ENCODE results near the gene ZFAND2B.
A peak's percentile ranks its signal among the peaks of the same experiment; 100 is the strongest.

Gene ZFAND2B

DNA sequence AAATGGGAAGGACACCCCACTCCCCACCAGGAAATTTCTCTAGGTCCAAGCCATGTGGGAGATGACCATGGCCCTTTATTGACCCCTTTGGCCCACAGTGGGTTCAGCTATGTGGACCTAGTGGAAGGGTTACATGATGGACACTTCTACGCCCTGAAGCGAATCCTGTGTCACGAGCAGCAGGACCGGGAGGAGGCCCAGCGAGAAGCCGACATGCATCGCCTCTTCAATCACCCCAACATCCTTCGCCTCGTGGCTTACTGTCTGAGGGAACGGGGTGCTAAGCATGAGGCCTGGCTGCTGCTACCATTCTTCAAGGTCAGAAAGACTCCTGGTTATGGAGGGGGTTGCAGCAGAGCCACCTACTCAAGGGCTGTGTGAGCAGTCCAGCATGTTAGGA lies 40.0 kb downstream of the ZFAND2B start:
- Histone ChIP-seq H3K9me3 (ENCODE audit: low read depth, low read length) (no peaks in the 10 kb centered on the region), H3K9ac (ENCODE audit: insufficient read length) (no peak overlapping the region), H3K4me3 (no peak overlapping the region), H3K36me3 (ENCODE audit: insufficient read depth, low read length) (no peaks in the 10 kb centered on the region; the same call in 1 of the 2 replicates), H3K27ac (no peak overlapping the region)
- TF ChIP-seq POLR2AphosphoS5 (IDR thresholded peaks at IDR 0.05; ENCODE audit: borderline replicate concordance, low read depth, low read length) (no peak), FOXP2 (optimal IDR thresholded peaks at IDR 0.05; ENCODE audit: control extremely low read depth, extremely low read length, insufficient read depth) (no peak), EZH2 (IDR thresholded peaks at IDR 0.05) (no peak)
- no peak for DNase-seq (ENCODE audit: low read depth, low spot score)

DNA sequence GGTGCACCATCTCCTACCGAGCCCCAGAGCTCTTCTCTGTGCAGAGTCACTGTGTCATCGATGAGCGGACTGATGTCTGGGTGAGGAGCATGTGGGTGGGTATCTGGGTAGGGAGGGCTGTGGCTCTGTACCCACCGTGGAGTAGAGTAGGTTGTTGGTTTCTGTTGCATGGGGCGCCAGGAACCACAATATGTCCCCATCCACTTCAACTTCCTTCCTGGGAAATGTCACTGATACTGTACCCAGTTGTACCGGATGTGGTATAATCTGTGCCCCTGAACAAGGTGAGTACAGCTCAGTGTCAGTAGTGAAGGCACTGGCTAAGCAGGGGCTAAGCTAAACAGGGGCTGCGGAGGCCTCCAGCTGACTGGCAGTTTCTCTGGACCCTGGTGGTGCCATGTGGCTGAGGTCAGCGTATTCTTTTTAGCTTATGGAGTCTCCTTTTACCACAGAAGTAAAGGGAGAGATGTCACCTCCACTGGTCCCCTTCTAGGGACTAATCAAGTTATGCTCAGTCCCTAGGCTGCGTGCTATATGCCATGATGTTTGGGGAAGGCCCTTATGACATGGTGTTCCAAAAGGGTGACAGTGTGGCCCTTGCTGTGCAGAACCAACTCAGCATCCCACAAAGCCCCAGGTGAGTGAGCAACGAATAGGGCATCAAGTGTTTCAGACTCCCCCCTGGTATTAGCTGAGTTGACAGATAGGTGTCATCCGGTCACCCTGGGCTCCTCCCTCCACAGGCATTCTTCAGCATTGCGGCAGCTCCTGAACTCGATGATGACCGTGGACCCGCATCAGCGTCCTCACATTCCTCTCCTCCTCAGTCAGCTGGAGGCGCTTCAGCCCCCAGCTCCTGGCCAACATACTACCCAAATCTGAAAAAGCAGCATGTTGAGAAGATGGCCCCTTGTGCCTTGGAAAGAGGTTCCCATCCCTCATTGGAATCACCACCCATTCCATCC lies 41.4 kb downstream of the ZFAND2B start:
- H3K9me3 ChIP-seq (ENCODE audit: low read depth, low read length) = no peaks in the 10 kb centered on the region
- H3K27ac ChIP-seq = no peak overlapping the region
- no peak overlapping the region for H3K4me3 ChIP-seq
- H3K9ac ChIP-seq (ENCODE audit: insufficient read length) = no peak overlapping the region
- H3K36me3 ChIP-seq (ENCODE audit: insufficient read depth, low read length) = no peaks in the 10 kb centered on the region; the same call in 1 of the 2 replicates
- no peak for DNase-seq (ENCODE audit: low read depth, low spot score)
- TF ChIP-seq EZH2 (IDR thresholded peaks at IDR 0.05) (no peak), POLR2AphosphoS5 (IDR thresholded peaks at IDR 0.05; ENCODE audit: borderline replicate concordance, low read depth, low read length) (no peak), FOXP2 (optimal IDR thresholded peaks at IDR 0.05; ENCODE audit: control extremely low read depth, extremely low read length, insufficient read depth) (no peak)

DNA sequence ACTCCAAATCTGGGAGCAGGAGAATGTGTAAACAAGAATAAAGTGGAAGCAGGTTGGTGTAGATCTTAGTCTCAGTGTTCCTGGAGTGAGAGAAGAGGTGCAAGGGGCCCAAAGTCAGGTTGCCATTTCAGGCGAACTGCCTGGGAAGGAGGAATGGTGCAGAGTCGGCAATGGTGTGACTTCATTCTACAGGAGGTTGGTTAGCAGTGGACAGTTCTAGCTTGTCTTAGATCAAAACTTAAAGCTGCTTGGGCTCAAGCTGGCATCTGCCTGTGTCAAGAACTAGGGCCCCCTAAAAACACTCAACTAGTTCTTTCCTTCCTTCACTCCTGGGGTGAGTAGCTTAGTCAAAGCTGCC lies 42.2 kb downstream of the ZFAND2B start:
- Histone ChIP-seq H3K9ac (ENCODE audit: insufficient read length) (no peak overlapping the region), H3K4me3 (peak overlapping the region; percentile 34; the same call in 1 of the 2 replicates), H3K27ac (peak overlapping the region; percentile 87), H3K9me3 (ENCODE audit: low read depth, low read length) (no peaks in the 10 kb centered on the region), H3K36me3 (ENCODE audit: insufficient read depth, low read length) (no peaks in the 10 kb centered on the region; the same call in 1 of the 2 replicates)
- no peak for DNase-seq (ENCODE audit: low read depth, low spot score)
- no peak for TF ChIP-seq EZH2 (IDR thresholded peaks at IDR 0.05)
- TF ChIP-seq POLR2AphosphoS5 (IDR thresholded peaks at IDR 0.05; ENCODE audit: borderline replicate concordance, low read depth, low read length) = no peak
- TF ChIP-seq FOXP2 (optimal IDR thresholded peaks at IDR 0.05; ENCODE audit: control extremely low read depth, extremely low read length, insufficient read depth) = no peak

GRCh38 chr2:219249203-219249980 lies 42.8 kb downstream of the ZFAND2B start:
- DNase-seq (ENCODE audit: low read depth, low spot score) = peak; percentile 20
- peak overlapping the region; percentile 6 for H3K9ac ChIP-seq (ENCODE audit: insufficient read length)
- H3K36me3 ChIP-seq (ENCODE audit: insufficient read depth, low read length) = no peaks in the 10 kb centered on the region; the same call in 1 of the 2 replicates
- H3K4me3 ChIP-seq = peak overlapping the region; percentile 34
- TF ChIP-seq EZH2 (IDR thresholded peaks at IDR 0.05) (no peak), POLR2AphosphoS5 (IDR thresholded peaks at IDR 0.05; ENCODE audit: borderline replicate concordance, low read depth, low read length) (peak; percentile 52), FOXP2 (optimal IDR thresholded peaks at IDR 0.05; ENCODE audit: control extremely low read depth, extremely low read length, insufficient read depth) (peak; percentile 73)
- no peaks in the 10 kb centered on the region for H3K9me3 ChIP-seq (ENCODE audit: low read depth, low read length)
- peak overlapping the region; percentile 87 for H3K27ac ChIP-seq

GRCh38 chr2:219250049-219250781 lies 43.6 kb downstream of the ZFAND2B start:
- Histone ChIP-seq H3K27ac (peak overlapping the region; percentile 87), H3K4me3 (peak overlapping the region; percentile 34), H3K9ac (ENCODE audit: insufficient read length) (peak overlapping the region; percentile 6), H3K36me3 (ENCODE audit: insufficient read depth, low read length) (no peaks in the 10 kb centered on the region; the same call in 1 of the 2 replicates), H3K9me3 (ENCODE audit: low read depth, low read length) (no peaks in the 10 kb centered on the region)
- DNase-seq (ENCODE audit: low read depth, low spot score) = no peak
- TF ChIP-seq EZH2 (IDR thresholded peaks at IDR 0.05) (no peak), FOXP2 (optimal IDR thresholded peaks at IDR 0.05; ENCODE audit: control extremely low read depth, extremely low read length, insufficient read depth) (no peak), POLR2AphosphoS5 (IDR thresholded peaks at IDR 0.05; ENCODE audit: borderline replicate concordance, low read depth, low read length) (no peak; the same call in 1 of the 2 replicates)

- Histone ChIP-seq H3K36me3 (ENCODE audit: insufficient read depth, low read length) (no peaks in the 10 kb centered on the region; the same call in 1 of the 2 replicates), H3K27ac (no peak overlapping the region), H3K9me3 (ENCODE audit: low read depth, low read length) (no peaks in the 10 kb centered on the region), H3K9ac (ENCODE audit: insufficient read length) (no peak overlapping the region), H3K4me3 (no peak overlapping the region)
- DNase-seq (ENCODE audit: low read depth, low spot score) = no peak
- TF ChIP-seq FOXP2 (optimal IDR thresholded peaks at IDR 0.05; ENCODE audit: control extremely low read depth, extremely low read length, insufficient read depth) = no peak
- no peak for TF ChIP-seq EZH2 (IDR thresholded peaks at IDR 0.05)
- no peak for TF ChIP-seq POLR2AphosphoS5 (IDR thresholded peaks at IDR 0.05; ENCODE audit: borderline replicate concordance, low read depth, low read length)
Observed at GRCh38 chr2:219251656-219252055, 45.1 kb downstream of the ZFAND2B start.

DNA sequence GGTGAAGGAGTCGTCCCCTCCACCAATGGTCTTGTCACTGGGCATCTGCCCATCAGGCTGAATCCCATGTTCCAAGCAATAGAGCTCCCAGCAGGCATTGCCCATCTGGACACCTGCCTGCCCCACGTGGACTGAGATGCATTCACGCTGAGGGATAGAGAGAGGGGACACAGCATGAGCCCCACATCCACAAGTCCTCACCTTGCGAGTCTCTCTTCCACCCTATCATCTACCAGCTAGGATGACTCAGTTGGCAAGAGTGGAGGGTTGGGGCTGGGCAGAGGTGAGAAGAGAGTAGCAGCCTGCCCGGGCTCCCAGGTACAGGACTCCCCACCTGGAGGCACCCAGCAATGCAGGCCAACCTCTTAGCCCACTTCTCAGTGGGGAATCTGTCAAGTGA lies 45.5 kb downstream of the ZFAND2B start:
- H3K9me3 ChIP-seq (ENCODE audit: low read depth, low read length) = no peaks in the 10 kb centered on the region
- H3K27ac ChIP-seq = no peak overlapping the region
- 0 out of 2 replicates have a peak overlapping the region, but pooled peaks have one; percentile 94 for H3K4me3 ChIP-seq
- no peak overlapping the region for H3K9ac ChIP-seq (ENCODE audit: insufficient read length)
- no peaks in the 10 kb centered on the region; the same call in 1 of the 2 replicates for H3K36me3 ChIP-seq (ENCODE audit: insufficient read depth, low read length)
- TF ChIP-seq POLR2AphosphoS5 (IDR thresholded peaks at IDR 0.05; ENCODE audit: borderline replicate concordance, low read depth, low read length) (no peak), FOXP2 (optimal IDR thresholded peaks at IDR 0.05; ENCODE audit: control extremely low read depth, extremely low read length, insufficient read depth) (no peak), EZH2 (IDR thresholded peaks at IDR 0.05) (no peak)
- no peak for DNase-seq (ENCODE audit: low read depth, low spot score)
